ENCODE measurements around the gene FOXE3. TPM values are rescaled to one million over a fixed set of nuclear protein-coding genes. Genes with fewer than 3 reads are reported as not detected.

FOXE3 gene
- total RNA-seq, 1 donor, result not detected

DNA sequence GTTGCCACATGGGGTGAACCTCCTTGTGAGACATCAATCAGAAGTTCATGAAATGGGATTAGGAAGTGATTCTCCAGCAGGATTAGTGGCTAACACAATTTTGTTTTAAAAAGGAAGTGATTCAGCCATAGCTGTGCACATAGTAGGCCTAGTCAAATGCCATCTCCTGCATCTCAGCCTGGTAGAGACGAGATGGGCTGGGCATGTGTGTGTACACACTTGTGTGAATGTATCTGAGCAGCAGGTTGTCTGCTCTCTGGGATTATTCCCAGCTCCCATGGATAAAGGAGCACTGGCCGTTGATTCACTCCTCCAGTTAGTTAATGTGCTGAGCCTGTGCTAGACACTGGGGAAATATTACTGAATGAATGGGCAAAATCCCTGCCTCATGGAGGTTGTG lies 2.0 kb downstream of the FOXE3 start:
- TF ChIP-seq, protein P1, sequence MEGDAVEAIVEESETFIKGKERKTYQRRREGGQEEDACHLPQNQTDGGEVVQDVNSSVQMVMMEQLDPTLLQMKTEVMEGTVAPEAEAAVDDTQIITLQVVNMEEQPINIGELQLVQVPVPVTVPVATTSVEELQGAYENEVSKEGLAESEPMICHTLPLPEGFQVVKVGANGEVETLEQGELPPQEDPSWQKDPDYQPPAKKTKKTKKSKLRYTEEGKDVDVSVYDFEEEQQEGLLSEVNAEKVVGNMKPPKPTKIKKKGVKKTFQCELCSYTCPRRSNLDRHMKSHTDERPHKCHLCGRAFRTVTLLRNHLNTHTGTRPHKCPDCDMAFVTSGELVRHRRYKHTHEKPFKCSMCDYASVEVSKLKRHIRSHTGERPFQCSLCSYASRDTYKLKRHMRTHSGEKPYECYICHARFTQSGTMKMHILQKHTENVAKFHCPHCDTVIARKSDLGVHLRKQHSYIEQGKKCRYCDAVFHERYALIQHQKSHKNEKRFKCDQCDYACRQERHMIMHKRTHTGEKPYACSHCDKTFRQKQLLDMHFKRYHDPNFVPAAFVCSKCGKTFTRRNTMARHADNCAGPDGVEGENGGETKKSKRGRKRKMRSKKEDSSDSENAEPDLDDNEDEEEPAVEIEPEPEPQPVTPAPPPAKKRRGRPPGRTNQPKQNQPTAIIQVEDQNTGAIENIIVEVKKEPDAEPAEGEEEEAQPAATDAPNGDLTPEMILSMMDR (IDR thresholded peaks at IDR 0.05; ENCODE audit: insufficient read depth, low read length), result no peak
- DNase-seq (ENCODE audit: low read depth), result no peak
- no peak overlapping the region for H3K4me3 ChIP-seq (ENCODE audit: low read depth, low read length)

DNA sequence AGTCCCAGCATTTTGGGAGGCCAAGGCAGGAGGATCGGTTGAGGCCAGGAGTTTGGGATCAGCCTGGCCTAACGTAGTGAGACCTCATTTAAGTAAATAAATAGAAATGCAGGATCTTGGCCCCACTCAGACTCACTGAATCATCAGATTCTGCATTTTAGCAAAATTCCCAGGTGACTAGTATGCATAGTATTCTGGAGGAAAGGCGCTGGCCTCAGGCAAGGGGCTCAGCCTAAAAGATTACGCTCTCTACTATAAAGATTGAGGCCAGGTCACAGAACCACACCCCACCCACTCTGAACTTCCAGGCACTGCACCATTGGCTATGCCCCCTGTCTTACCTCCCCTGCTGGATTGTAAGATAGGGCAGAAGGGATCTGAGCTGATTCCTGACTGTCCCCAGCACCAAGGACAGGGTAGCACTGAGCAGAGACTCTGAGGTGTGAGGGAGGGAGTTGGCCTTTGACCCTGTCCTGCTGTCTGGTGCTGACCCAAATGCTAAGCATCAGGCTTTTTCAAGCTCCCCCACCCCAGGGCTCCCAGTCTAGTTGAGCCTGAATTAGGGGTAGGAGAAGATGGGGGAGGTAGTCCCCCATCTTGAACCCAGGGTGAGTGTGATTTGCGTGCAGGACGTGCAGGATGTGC lies 2.7 kb downstream of the FOXE3 start:
- H3K4me3 ChIP-seq (ENCODE audit: low read depth, low read length), result no peak overlapping the region
- TF ChIP-seq, protein P1 (IDR thresholded peaks at IDR 0.05; ENCODE audit: insufficient read depth, low read length), result no peak
- no peak for DNase-seq (ENCODE audit: low read depth)

GRCh38 chr1:47420547-47420946 lies 4.5 kb downstream of the FOXE3 start:
- DNase-seq (ENCODE audit: low read depth), result no peak
- TF ChIP-seq, protein P1 (IDR thresholded peaks at IDR 0.05; ENCODE audit: insufficient read depth, low read length), result no peak
- H3K4me3 ChIP-seq (ENCODE audit: low read depth, low read length), result no peak overlapping the region

- H3K4me3 ChIP-seq (ENCODE audit: low read depth, low read length), result no peak overlapping the region
- TF ChIP-seq, protein P1 (IDR thresholded peaks at IDR 0.05; ENCODE audit: insufficient read depth, low read length), result no peak
- no peak for DNase-seq (ENCODE audit: low read depth)
Measured at GRCh38 chr1:47423872-47424271, 7.8 kb downstream of the FOXE3 start.

GRCh38 chr1:47424336-47424982 lies 8.4 kb downstream of the FOXE3 start:
- H3K4me3 ChIP-seq (ENCODE audit: low read depth, low read length), result no peak overlapping the region
- peak; percentile 74 for DNase-seq (ENCODE audit: low read depth)
- TF ChIP-seq, protein P1 (IDR thresholded peaks at IDR 0.05; ENCODE audit: insufficient read depth, low read length), result peak; percentile 85

- TF ChIP-seq, protein P1 (IDR thresholded peaks at IDR 0.05; ENCODE audit: insufficient read depth, low read length), result no peak
- no peak overlapping the region for H3K4me3 ChIP-seq (ENCODE audit: low read depth, low read length)
- DNase-seq (ENCODE audit: low read depth), result peak; percentile 87
Measured at GRCh38 chr1:47431534-47431933, 15.4 kb downstream of the FOXE3 start.
